WTC11 (cell line): ENCODE data around the gene TRMT2A.

Experiments used
- ATF1 ChIP-seq: sonication (generic); formaldehyde crosslinking; IDR thresholded peaks from 2 replicates; pipeline ENCODE4 v1.8.1; 2023; ENCODE audit warnings: mild to moderate bottlenecking, moderate library complexity, missing genetic modification reagents
- ATF3 ChIP-seq: sonication (generic); formaldehyde crosslinking; conservative IDR thresholded peaks from 2 replicates; pipeline ENCODE4 v1.8.1; 2022; ENCODE audit warnings: mild to moderate bottlenecking, missing genetic modification reagents
- CREB1 ChIP-seq: sonication (generic); formaldehyde crosslinking; IDR thresholded peaks from 2 replicates; pipeline ENCODE4 v1.8.0; 2023; ENCODE audit warnings: mild to moderate bottlenecking, missing genetic modification reagents
- CTCF ChIP-seq: fragments of 200-600 bp; IDR thresholded peaks from 2 replicates; pipeline ENCODE4 v1.8.0; 2022; ENCODE audit warnings: antibody characterized with exemption
- IRF1 ChIP-seq: sonication (generic); formaldehyde crosslinking; IDR thresholded peaks from 2 replicates; pipeline ENCODE4 v1.8.0; 2023; ENCODE audit warnings: missing genetic modification reagents
- JAZF1 ChIP-seq: fragments of 250-450 bp; sonication (Bioruptor Pico); IDR thresholded peaks from 2 replicates; pipeline ENCODE4 v1.9.0; 2021; ENCODE audit warnings: moderate library complexity, mild to moderate bottlenecking, inconsistent platforms
- MAX ChIP-seq: sonication (generic); formaldehyde crosslinking; IDR thresholded peaks from 2 replicates; pipeline ENCODE4 v1.8.0; 2022; ENCODE audit warnings: mild to moderate bottlenecking, missing genetic modification reagents
- SMAD3 ChIP-seq: sonication (generic); formaldehyde crosslinking; IDR thresholded peaks from 2 replicates; pipeline ENCODE4 v1.8.0; 2022; ENCODE audit warnings: missing genetic modification reagents, mild to moderate bottlenecking, borderline replicate concordance
- USF2 ChIP-seq: sonication (generic); formaldehyde crosslinking; IDR thresholded peaks from 2 replicates; pipeline ENCODE4 v1.8.1; 2023; ENCODE audit warnings: mild to moderate bottlenecking, missing genetic modification reagents, moderate library complexity
- ZNF532 ChIP-seq: fragments of 250-450 bp; sonication (Bioruptor Pico); IDR thresholded peaks from 2 replicates; pipeline ENCODE4 v1.9.0; 2021; ENCODE audit warnings: mild to moderate bottlenecking, borderline replicate concordance

- TF ChIP-seq ATF3 (CRISPR knock-in tag) (no peak), ZNF532 (no peak), ATF1 (no peak), CTCF (no peak), MAX (CRISPR knock-in tag) (no peak), JAZF1 (CRISPR knock-in tag) (no peak), USF2 (CRISPR knock-in tag) (no peak), CREB1 (CRISPR knock-in tag) (no peak), SMAD3 (CRISPR knock-in tag) (no peak), IRF1 (CRISPR knock-in tag) (no peak)
Measured at GRCh38 chr22:20123366-20124082, 6.5 kb upstream of the TRMT2A start.
